HG02763 (cell line): Measurements from ENCODE around the gene NINL.
"Not testable (repeated sequence)": the region's sequence is repeated elsewhere in the genome, so short reads cannot be mapped to it uniquely, and the experiment has no call there.

Source experiments
- ATAC-seq: cut with Tn5 transposase; IDR thresholded peaks from one replicate; pipeline ENCODE4 v1.9.1; 2021; ENCODE audit warnings: mild to moderate bottlenecking, moderate library complexity; ENCODE audit not compliant: unreplicated experiment

The NINL gene

GRCh38 chr20:25552977-25553376, 32.4 kb downstream of the NINL start:
- ATAC-seq = no peak

- ATAC-seq = no peak
Observed at GRCh38 chr20:25551413-25552215, 33.7 kb downstream of the NINL start.

GRCh38 chr20:25550645-25551337, 34.5 kb downstream of the NINL start:
- not testable (repeated sequence) for ATAC-seq

- no peak for ATAC-seq
Observed at GRCh38 chr20:25549843-25550477, 35.4 kb downstream of the NINL start.

GRCh38 chr20:25549172-25549773, 36.1 kb downstream of the NINL start:
- no peak for ATAC-seq

GRCh38 chr20:25548613-25549086, 36.7 kb downstream of the NINL start:
- no peak for ATAC-seq

GRCh38 chr20:25547999-25548398, 37.3 kb downstream of the NINL start:
- ATAC-seq = no peak

GRCh38 chr20:25547063-25547462, 38.3 kb downstream of the NINL start:
- no peak for ATAC-seq

GRCh38 chr20:25546048-25546447, 39.3 kb downstream of the NINL start:
- ATAC-seq = no peak

- ATAC-seq = no peak
Observed at GRCh38 chr20:25545171-25545570, 40.2 kb downstream of the NINL start.

- no peak for ATAC-seq
Observed at GRCh38 chr20:25544734-25545133, 40.6 kb downstream of the NINL start.

GRCh38 chr20:25544311-25544710, 41.0 kb downstream of the NINL start:
- no peak for ATAC-seq

GRCh38 chr20:25543068-25543467, 42.3 kb downstream of the NINL start:
- ATAC-seq = no peak

- no peak for ATAC-seq
Observed at GRCh38 chr20:25541676-25542075, 43.7 kb downstream of the NINL start.

- ATAC-seq = peak; percentile 48
Observed at GRCh38 chr20:25539742-25540672, 45.3 kb downstream of the NINL start.

- no peak for ATAC-seq
Observed at GRCh38 chr20:25538838-25539665, 46.3 kb downstream of the NINL start.

- no peak for ATAC-seq
Observed at GRCh38 chr20:25537890-25538289, 47.4 kb downstream of the NINL start.

GRCh38 chr20:25535762-25536161, 49.6 kb downstream of the NINL start:
- ATAC-seq = no peak

- ATAC-seq = no peak
Observed at GRCh38 chr20:25534845-25535244, 50.5 kb downstream of the NINL start.
